KMS-11 (cell line): ENCODE measurements around the gene CCNJL.

Source experiments
- H2AFZ ChIP-seq: fragments of 200-600 bp; sonication (generic); 2 replicates; pipeline ENCODE4 v1.6.1; 2016; ENCODE audit warnings: antibody characterized with exemption, mixed run types, low read depth
- H3K27ac ChIP-seq: fragments of 200-600 bp; sonication (generic); 2 replicates; pipeline ENCODE4 v1.6.1; 2016; ENCODE audit warnings: mild to moderate bottlenecking, mixed run types
- H3K27me3 ChIP-seq: fragments of 200-600 bp; sonication (generic); 2 replicates; pipeline ENCODE4 v1.6.1; 2017; ENCODE audit warnings: mild to moderate bottlenecking, low read depth, mixed run types, moderate library complexity; ENCODE audit not compliant: insufficient read depth
- H3K36me3 ChIP-seq: fragments of 200-600 bp; sonication (generic); 2 replicates; pipeline ENCODE4 v1.6.1; 2017; ENCODE audit warnings: mild to moderate bottlenecking, mixed run types; ENCODE audit not compliant: insufficient read depth
- H3K4me1 ChIP-seq: fragments of 200-600 bp; sonication (generic); 2 replicates; pipeline ENCODE4 v1.6.1; 2016; ENCODE audit warnings: mild to moderate bottlenecking, low read depth, mixed run types; ENCODE audit not compliant: poor library complexity, severe bottlenecking
- H3K4me2 ChIP-seq: fragments of 200-600 bp; sonication (generic); 2 replicates; pipeline ENCODE4 v1.7.0; 2016; ENCODE audit warnings: mild to moderate bottlenecking, mixed run types
- H3K4me3 ChIP-seq: fragments of 200-600 bp; sonication (generic); IDR thresholded peaks from 2 replicates; pipeline ENCODE4 v1.6.1; 2017; ENCODE audit warnings: low read depth, low read length, mixed read lengths; ENCODE audit not compliant: insufficient read depth
- H3K79me2 ChIP-seq: fragments of 200-600 bp; sonication (generic); 2 replicates; pipeline ENCODE4 v1.6.1; 2016; ENCODE audit warnings: low read depth, mixed run types; ENCODE audit not compliant: insufficient read depth
- H3K9ac ChIP-seq: fragments of 200-600 bp; sonication (generic); 2 replicates; pipeline ENCODE4 v1.6.1; 2016; ENCODE audit warnings: mild to moderate bottlenecking, mixed run types
- H4K20me1 ChIP-seq: fragments of 200-600 bp; sonication (generic); 2 replicates; pipeline ENCODE4 v1.6.1; 2016; ENCODE audit warnings: mild to moderate bottlenecking, mixed run types; ENCODE audit not compliant: insufficient read depth
- TF ChIP-seq, protein P1 (sequence below): fragments of 200-600 bp; sonication (generic); conservative IDR thresholded peaks from 2 replicates; pipeline ENCODE4 v1.6.1; 2017; ENCODE audit warnings: low read depth, mild to moderate bottlenecking, antibody characterized with exemption, low read length, moderate library complexity, mixed read lengths

Gene CCNJL

DNA sequence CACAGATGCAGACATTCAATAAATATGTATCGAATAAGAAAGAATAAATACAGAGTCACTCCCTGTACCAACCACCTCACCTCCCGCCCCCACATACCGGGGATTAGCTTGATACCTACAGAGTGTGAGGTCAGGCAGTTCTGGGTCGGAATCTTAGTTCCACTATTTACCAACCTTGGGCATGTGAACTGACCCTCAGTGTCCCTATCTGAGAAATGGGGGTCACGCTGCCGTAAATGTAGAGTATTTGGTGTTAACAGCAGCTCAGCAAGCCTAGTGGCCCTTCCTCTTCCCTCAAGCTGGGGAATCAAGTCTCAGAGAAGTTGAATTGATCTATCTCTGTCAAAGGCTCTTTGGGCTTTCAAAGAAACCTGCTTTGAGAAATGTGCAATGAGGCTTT, 25.4 kb downstream of the CCNJL start:
- no peak overlapping the region for H3K27ac ChIP-seq
- no peak overlapping the region for H2AFZ ChIP-seq
- no peaks in the 10 kb centered on the region for H4K20me1 ChIP-seq
- no peak overlapping the region for H3K4me2 ChIP-seq
- no peaks in the 10 kb centered on the region for H3K36me3 ChIP-seq
- H3K4me1 ChIP-seq, result peaks cover 18% of the 10 kb centered on the region
- no peak overlapping the region for H3K9ac ChIP-seq
- H3K4me3 ChIP-seq, result no peak overlapping the region
- H3K27me3 ChIP-seq, result no peaks in the 10 kb centered on the region
- H3K79me2 ChIP-seq, result no peaks in the 10 kb centered on the region
- TF ChIP-seq, protein P1, sequence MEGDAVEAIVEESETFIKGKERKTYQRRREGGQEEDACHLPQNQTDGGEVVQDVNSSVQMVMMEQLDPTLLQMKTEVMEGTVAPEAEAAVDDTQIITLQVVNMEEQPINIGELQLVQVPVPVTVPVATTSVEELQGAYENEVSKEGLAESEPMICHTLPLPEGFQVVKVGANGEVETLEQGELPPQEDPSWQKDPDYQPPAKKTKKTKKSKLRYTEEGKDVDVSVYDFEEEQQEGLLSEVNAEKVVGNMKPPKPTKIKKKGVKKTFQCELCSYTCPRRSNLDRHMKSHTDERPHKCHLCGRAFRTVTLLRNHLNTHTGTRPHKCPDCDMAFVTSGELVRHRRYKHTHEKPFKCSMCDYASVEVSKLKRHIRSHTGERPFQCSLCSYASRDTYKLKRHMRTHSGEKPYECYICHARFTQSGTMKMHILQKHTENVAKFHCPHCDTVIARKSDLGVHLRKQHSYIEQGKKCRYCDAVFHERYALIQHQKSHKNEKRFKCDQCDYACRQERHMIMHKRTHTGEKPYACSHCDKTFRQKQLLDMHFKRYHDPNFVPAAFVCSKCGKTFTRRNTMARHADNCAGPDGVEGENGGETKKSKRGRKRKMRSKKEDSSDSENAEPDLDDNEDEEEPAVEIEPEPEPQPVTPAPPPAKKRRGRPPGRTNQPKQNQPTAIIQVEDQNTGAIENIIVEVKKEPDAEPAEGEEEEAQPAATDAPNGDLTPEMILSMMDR, result no peak

DNA sequence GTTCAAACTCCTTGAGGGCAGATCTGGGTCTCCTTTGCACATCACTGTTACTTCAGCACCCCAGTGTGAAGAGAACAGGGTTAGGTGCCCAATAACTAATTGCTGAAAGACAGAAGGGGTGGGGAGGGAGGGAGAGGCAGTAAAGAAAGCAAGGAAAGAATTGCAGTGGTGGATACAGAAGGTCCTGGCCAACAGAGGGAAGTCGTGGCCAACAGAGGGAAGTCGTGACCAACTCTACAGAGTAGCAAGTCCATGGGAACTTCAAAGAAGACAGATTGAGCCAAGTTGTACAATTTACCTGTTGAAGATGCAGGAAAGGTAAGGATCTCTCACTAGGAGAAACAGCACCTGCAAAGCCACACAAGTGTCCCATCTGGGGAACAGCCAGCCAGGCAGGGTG, 27.0 kb downstream of the CCNJL start:
- H3K9ac ChIP-seq, result no peak overlapping the region
- H3K4me2 ChIP-seq, result no peak overlapping the region
- peaks cover 7% of the 10 kb centered on the region for H3K4me1 ChIP-seq
- H3K36me3 ChIP-seq, result no peaks in the 10 kb centered on the region
- H2AFZ ChIP-seq, result no peak overlapping the region
- no peak overlapping the region for H3K4me3 ChIP-seq
- no peaks in the 10 kb centered on the region for H3K27me3 ChIP-seq
- H3K79me2 ChIP-seq, result no peaks in the 10 kb centered on the region
- no peaks in the 10 kb centered on the region for H4K20me1 ChIP-seq
- no peak overlapping the region for H3K27ac ChIP-seq
- TF ChIP-seq, protein P1, result no peak

DNA sequence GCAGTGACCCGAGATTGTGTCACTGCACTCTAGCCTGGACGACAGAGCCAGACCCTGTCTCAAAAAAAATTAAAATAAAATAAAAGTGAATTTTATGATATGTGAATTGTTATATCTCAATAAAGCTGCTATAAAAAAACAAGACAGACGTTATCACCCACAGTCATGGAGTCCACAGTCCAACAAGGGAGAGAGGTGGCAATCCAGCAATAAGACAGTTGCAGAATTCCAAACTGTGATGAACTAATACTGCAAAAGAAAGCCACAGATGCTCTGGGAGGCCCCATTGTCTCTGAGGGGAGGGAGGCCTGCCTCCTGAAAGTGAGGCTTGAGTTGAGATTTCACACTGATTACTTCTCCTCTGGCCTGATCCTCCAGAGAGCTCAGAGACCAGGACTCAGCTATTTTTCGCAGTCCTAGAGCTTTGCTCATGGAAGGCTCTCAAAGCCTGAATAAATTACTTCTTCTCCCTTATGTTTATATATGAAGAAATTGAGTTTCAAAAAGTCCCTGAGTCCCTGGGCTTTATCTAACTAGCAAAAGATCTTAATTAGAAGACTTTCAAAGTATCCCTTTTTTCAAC, 28.0 kb downstream of the CCNJL start:
- H3K4me1 ChIP-seq, result no peaks in the 10 kb centered on the region
- H3K4me2 ChIP-seq, result no peak overlapping the region
- no peak overlapping the region for H3K9ac ChIP-seq
- no peaks in the 10 kb centered on the region for H3K36me3 ChIP-seq
- no peak overlapping the region for H2AFZ ChIP-seq
- H4K20me1 ChIP-seq, result no peaks in the 10 kb centered on the region
- no peak overlapping the region for H3K4me3 ChIP-seq
- no peak overlapping the region for H3K27ac ChIP-seq
- TF ChIP-seq, protein P1, result no peak
- H3K27me3 ChIP-seq, result no peaks in the 10 kb centered on the region
- no peaks in the 10 kb centered on the region for H3K79me2 ChIP-seq

DNA sequence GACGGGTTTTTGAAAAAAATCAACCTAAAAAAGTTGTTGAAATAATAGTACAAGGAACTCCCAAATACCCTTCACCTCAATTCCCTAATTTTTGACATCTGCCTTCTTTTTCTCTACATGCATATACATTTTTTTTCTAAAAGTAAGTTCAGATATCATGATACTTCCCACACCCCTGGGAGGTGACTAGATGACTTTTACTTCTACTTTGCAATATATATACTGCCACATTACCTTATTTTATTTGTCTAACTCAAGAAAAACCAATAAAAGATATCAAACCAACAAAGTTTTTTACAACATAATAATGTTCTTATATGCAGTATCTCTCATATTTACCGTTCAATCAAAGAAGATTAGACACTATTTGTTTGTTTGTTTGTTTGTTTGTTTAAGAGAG, 31.1 kb downstream of the CCNJL start:
- Histone ChIP-seq H3K36me3 (no peaks in the 10 kb centered on the region), H3K9ac (no peak overlapping the region), H3K4me3 (no peak overlapping the region), H3K4me2 (no peak overlapping the region), H3K4me1 (no peaks in the 10 kb centered on the region), H2AFZ (no peak overlapping the region), H3K79me2 (no peaks in the 10 kb centered on the region), H3K27ac (no peak overlapping the region), H3K27me3 (no peaks in the 10 kb centered on the region), H4K20me1 (no peaks in the 10 kb centered on the region)
- TF ChIP-seq, protein P1, result no peak
